Heart left ventricle (tissue), 16 donors: ENCODE measurements around the gene GEMIN4. TPM values are rescaled to one million over a fixed set of nuclear protein-coding genes. Genes with fewer than 3 reads are reported as not detected.

Experiments used
- ATAC-seq, 4 donors: fragments of 200-7000 bp; cut with Tn5 transposase; one replicate each; pipeline ENCODE4 v1.9.1; 2020 to 2022; ENCODE audit warnings: moderate library complexity in 4 of 4, mild to moderate bottlenecking in 3 of 4, moderate number of reproducible peaks in 1 of 4
- DNase-seq, 5 donors: peaks; one replicate each; pipeline ENCODE4 v3.0.0-alpha.2; 2020
- H3K27ac ChIP-seq, 12 donors: fragments of 200-600 bp; sonication (generic) in 4 of 12; one replicate each; pipeline versions ENCODE4 v1.5.0 to v1.8.0; 2016 to 2022; ENCODE audit warnings: mild to moderate bottlenecking in 2 of 12
- H3K27me3 ChIP-seq, 9 donors: fragments of 200-600 bp; sonication (generic) in 2 of 9; one replicate each; pipeline versions ENCODE4 v1.5.1 to v1.8.0; 2016 to 2022; ENCODE audit warnings: mild to moderate bottlenecking in 3 of 9
- H3K36me3 ChIP-seq, 9 donors: fragments of 200-600 bp; sonication (generic) in 2 of 9; one replicate each; pipeline versions ENCODE4 v1.5.0 to v1.8.0; 2018 to 2022; ENCODE audit warnings: mild to moderate bottlenecking in 2 of 9
- H3K4me1 ChIP-seq, 12 donors: fragments of 200-600 bp; sonication (generic) in 4 of 12; one replicate each; pipeline versions ENCODE4 v1.5.0 to v1.8.0; 2016 to 2022; ENCODE audit warnings: mild to moderate bottlenecking in 3 of 12
- H3K4me3 ChIP-seq, 12 donors: fragments of 200-600 bp; sonication (generic) in 4 of 12; one replicate each; pipeline versions ENCODE4 v1.5.0 to v1.8.0; 2017 to 2022; ENCODE audit warnings: mild to moderate bottlenecking in 9 of 12, moderate library complexity in 4 of 12
- H3K9me3 ChIP-seq, 12 donors: fragments of 200-600 bp; sonication (generic) in 4 of 12; one replicate each; pipeline versions ENCODE4 v1.5.0 to v1.8.0; 2016 to 2022; ENCODE audit warnings: mild to moderate bottlenecking in 1 of 12
- CTCF ChIP-seq, 12 donors: fragments of 200-600 bp; sonication (generic) in 4 of 12; IDR thresholded peaks; one replicate each; pipeline versions ENCODE4 v1.5.0 to v1.8.0; 2018 to 2022; ENCODE audit warnings: antibody characterized with exemption in 12 of 12, mild to moderate bottlenecking in 5 of 12
- POLR2A ChIP-seq, 2 donors: fragments of 450-650 bp; IDR thresholded peaks; one replicate each; pipeline ENCODE4 v1.6.1; 2017; ENCODE audit warnings: antibody characterized with exemption in 2 of 2, mild to moderate bottlenecking in 2 of 2, moderate library complexity in 2 of 2
- WGBS, 4 donors: extraction: QIAGEN DNeasy Blood & Tissue Kit in 2 of 4; methylation state at CpG; one replicate each; pipeline versions ENCODE4 v1.1.5 to v1.1.7; 2013 to 2018; 5-methylcytosine and 5-hydroxymethylcytosine counted together
- intact Hi-C, 10 donors: fragments of 100-400 bp; cut with DNase I; formaldehyde crosslinking; loops; one replicate each; pipeline versions ENCODE4 v1.11.1 to v1.14.2; 2022
- polyA plus RNA-seq, 2 donors: library from polyadenylated mRNA; stranded (reverse); fragments of 200-250 nt; gene quantifications; one replicate each; pipeline ENCODE4 v1.2.3, GENCODE V29; 2013
- total RNA-seq, 9 donors: library from RNA; depleted of rRNA in 2 of 9; stranded (reverse); fragments of >200 nt in 2 of 9; fragmentation: NEBNext Ultra II Directional in 3 of 9; extraction: Animal tissue kit (Norgen Biotek cat#: 25700) in 3 of 9; gene quantifications; one replicate each; pipeline versions ENCODE4 v1.1.0 to v1.2.4, GENCODE V29; 2016 to 2023
- donor health status: ischemic (EF 13 %, LVEDD 7.1; RV severe dilation, severe dysfunction).
- donor health status: healthy with polysubstance abuse.
- donor health status: DM: no; HTN: yes; CAD: no.
- donor health status: DM: no; HTN: no; CAD: no.
- donor health status: ischemic (EF 25% LVEDD 6.9; RV normal size, moderate dysfunction).
- donor health status: ischemic (EF 25% LVEDD 5.7; RV mildly dilated, moderate dysfunction).
- donor health status: healthy.
- donor health status: DM: yes; HTN: yes; CAD: no.
- donor health status: ischemic (EF 35%, LVEDD 5.7; RV mildly dilated, moderate dysfunction).
- donor health status: nonischemic (EF 11% LVEDD 7.7; RV severe dilation, severe dysfunction).
- donor health status: DM: yes; HTN: yes; CAD: no.
- donor health status: PGD.
- donor health status: ischemic (EF 29% LVEDD 5.4; RV normal size, mild dysfunction).
- donor health status: nonischemic (EF 23%, LVEDD 6.1; RV moderate dilation, normal function).

The GEMIN4 gene
- total and polyA plus RNA-seq, 11 donors, result 3.2 to 20.8 (median 9.8) TPM

GRCh38 chr17:708132-708531 lies 43.9 kb downstream of the GEMIN4 start:
- H3K4me1 ChIP-seq, result peaks cover 0 to 43% (median 9%) of the 10 kb centered on the region in 12 donors
- DNase-seq (no peak), ATAC-seq (no peak)
- WGBS, 4 donors, result 77 to 90% (median 81%) methylated on average over 5 of the region's 5 CpGs
- H3K9me3 ChIP-seq, result no peaks in the 10 kb centered on the region
- intact Hi-C loops, result no loop called here
- H3K27me3 ChIP-seq, result no peaks in the 10 kb centered on the region
- no peak overlapping the region for H3K27ac ChIP-seq
- H3K36me3 ChIP-seq, result peaks cover 0 to 47% (median 34%) of the 10 kb centered on the region in 9 donors
- no peak overlapping the region for H3K4me3 ChIP-seq
- TF ChIP-seq POLR2A (IDR thresholded peaks at IDR 0.05), result no peak
- TF ChIP-seq CTCF (IDR thresholded peaks at IDR 0.05), result no peak

GRCh38 chr17:705863-706262 lies 46.2 kb downstream of the GEMIN4 start:
- peaks cover 0 to 63% (median 43%) of the 10 kb centered on the region in 9 donors for H3K36me3 ChIP-seq
- TF ChIP-seq CTCF (IDR thresholded peaks at IDR 0.05), result no peak
- no peak for TF ChIP-seq POLR2A (IDR thresholded peaks at IDR 0.05)
- no peaks in the 10 kb centered on the region for H3K9me3 ChIP-seq
- intact Hi-C loops, result no loop called here
- no peak overlapping the region for H3K27ac ChIP-seq
- peaks cover 0 to 33% (median 6%) of the 10 kb centered on the region in 12 donors for H3K4me1 ChIP-seq
- ATAC-seq, result peak; percentile 44 to 85 (median 82)
- no peaks in the 10 kb centered on the region for H3K27me3 ChIP-seq
- H3K4me3 ChIP-seq, result no peak overlapping the region
- 38 to 59% (median 45%) methylated on average over 6 of the region's 6 CpGs for WGBS, 4 donors
- peak in 1 of 5 donors; percentile 25 for DNase-seq

GRCh38 chr17:705011-705410 lies 47.1 kb downstream of the GEMIN4 start:
- Histone ChIP-seq H3K4me3 (no peak overlapping the region), H3K27me3 (no peaks in the 10 kb centered on the region), H3K27ac (no peak overlapping the region), H3K36me3 (peaks cover 0 to 58% (median 35%) of the 10 kb centered on the region in 9 donors), H3K9me3 (no peaks in the 10 kb centered on the region), H3K4me1 (peaks cover 0 to 33% (median 6%) of the 10 kb centered on the region in 12 donors)
- TF ChIP-seq CTCF (IDR thresholded peaks at IDR 0.05), result no peak
- TF ChIP-seq POLR2A (IDR thresholded peaks at IDR 0.05), result no peak
- intact Hi-C loops, result no loop called here
- DNase-seq, result no peak
- 67 to 80% (median 76%) methylated on average over 1 of the region's 1 CpG for WGBS, 4 donors
- ATAC-seq, result no peak

GRCh38 chr17:704111-704864 lies 47.8 kb downstream of the GEMIN4 start:
- Histone ChIP-seq H3K36me3 (peaks cover 0 to 51% (median 28%) of the 10 kb centered on the region in 9 donors), H3K4me3 (no peak overlapping the region), H3K27ac (no peak overlapping the region), H3K9me3 (no peaks in the 10 kb centered on the region), H3K27me3 (no peaks in the 10 kb centered on the region), H3K4me1 (peaks cover 0 to 33% (median 8%) of the 10 kb centered on the region in 12 donors)
- DNase-seq (no peak), ATAC-seq (peak in 3 of 4 donors; percentile 45 to 48 (median 47))
- TF ChIP-seq POLR2A (IDR thresholded peaks at IDR 0.05), result no peak
- no peak for TF ChIP-seq CTCF (IDR thresholded peaks at IDR 0.05)
- WGBS, 4 donors, result 51 to 61% (median 57%) methylated on average over 4 of the region's 4 CpGs
- intact Hi-C loops, result loop anchor here in 5 of 10 donors (5.0 kb wide), 3 partner anchors 292 to 562 kb away; a partner anchor contains a TSS
